ENCODE data around the gene ROGDI. TPM values are rescaled to one million over a fixed set of nuclear protein-coding genes. Genes with fewer than 3 reads are reported as not detected.

Gene ROGDI
- total and polyA plus RNA-seq, 9 of the 15 experiments (the other 6 are each of a cell fraction or from before 2014, with no cell fraction given): 0.97 to 37.3 (median 16.5) TPM

DNA sequence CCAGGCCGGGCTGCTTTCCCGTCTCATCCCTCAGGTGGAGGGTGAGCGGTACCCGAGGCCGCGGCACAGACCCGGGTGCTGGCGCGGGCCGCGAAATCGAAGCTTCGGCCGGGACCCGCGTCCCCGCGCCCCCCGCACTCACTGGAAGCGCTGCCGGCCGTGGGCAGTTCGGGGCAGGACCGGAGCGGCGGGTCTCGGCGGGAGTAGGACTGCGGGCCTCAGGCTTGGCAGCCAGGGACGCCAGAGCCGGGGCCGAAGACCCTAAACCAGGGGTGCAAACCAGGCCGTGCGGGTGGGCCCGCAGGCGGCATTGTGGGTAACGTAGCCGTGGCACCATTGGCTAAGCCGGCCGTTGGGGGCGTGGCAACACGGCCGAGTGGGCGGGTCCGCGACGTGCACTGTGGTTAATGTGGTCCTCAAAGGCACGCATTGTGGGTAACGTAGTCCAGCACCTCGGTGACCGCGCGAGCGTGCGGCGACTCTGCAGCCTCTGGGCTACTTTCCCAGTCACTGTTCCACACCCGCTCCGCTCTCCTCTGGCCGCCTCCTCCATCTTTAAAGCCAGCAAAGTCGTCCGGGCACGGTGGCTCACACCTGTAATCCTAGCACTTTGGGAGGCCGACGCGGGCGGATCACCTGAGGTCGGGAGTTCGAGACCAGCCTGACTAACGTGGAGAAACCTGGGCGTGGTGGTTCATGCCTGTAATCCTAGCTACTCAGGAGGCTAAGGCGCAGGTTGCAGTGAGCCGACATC lies 35.4 kb downstream of the ROGDI start, which contains the start of gene ZNF500 (continued):
- TF ChIP-seq, protein P1, sequence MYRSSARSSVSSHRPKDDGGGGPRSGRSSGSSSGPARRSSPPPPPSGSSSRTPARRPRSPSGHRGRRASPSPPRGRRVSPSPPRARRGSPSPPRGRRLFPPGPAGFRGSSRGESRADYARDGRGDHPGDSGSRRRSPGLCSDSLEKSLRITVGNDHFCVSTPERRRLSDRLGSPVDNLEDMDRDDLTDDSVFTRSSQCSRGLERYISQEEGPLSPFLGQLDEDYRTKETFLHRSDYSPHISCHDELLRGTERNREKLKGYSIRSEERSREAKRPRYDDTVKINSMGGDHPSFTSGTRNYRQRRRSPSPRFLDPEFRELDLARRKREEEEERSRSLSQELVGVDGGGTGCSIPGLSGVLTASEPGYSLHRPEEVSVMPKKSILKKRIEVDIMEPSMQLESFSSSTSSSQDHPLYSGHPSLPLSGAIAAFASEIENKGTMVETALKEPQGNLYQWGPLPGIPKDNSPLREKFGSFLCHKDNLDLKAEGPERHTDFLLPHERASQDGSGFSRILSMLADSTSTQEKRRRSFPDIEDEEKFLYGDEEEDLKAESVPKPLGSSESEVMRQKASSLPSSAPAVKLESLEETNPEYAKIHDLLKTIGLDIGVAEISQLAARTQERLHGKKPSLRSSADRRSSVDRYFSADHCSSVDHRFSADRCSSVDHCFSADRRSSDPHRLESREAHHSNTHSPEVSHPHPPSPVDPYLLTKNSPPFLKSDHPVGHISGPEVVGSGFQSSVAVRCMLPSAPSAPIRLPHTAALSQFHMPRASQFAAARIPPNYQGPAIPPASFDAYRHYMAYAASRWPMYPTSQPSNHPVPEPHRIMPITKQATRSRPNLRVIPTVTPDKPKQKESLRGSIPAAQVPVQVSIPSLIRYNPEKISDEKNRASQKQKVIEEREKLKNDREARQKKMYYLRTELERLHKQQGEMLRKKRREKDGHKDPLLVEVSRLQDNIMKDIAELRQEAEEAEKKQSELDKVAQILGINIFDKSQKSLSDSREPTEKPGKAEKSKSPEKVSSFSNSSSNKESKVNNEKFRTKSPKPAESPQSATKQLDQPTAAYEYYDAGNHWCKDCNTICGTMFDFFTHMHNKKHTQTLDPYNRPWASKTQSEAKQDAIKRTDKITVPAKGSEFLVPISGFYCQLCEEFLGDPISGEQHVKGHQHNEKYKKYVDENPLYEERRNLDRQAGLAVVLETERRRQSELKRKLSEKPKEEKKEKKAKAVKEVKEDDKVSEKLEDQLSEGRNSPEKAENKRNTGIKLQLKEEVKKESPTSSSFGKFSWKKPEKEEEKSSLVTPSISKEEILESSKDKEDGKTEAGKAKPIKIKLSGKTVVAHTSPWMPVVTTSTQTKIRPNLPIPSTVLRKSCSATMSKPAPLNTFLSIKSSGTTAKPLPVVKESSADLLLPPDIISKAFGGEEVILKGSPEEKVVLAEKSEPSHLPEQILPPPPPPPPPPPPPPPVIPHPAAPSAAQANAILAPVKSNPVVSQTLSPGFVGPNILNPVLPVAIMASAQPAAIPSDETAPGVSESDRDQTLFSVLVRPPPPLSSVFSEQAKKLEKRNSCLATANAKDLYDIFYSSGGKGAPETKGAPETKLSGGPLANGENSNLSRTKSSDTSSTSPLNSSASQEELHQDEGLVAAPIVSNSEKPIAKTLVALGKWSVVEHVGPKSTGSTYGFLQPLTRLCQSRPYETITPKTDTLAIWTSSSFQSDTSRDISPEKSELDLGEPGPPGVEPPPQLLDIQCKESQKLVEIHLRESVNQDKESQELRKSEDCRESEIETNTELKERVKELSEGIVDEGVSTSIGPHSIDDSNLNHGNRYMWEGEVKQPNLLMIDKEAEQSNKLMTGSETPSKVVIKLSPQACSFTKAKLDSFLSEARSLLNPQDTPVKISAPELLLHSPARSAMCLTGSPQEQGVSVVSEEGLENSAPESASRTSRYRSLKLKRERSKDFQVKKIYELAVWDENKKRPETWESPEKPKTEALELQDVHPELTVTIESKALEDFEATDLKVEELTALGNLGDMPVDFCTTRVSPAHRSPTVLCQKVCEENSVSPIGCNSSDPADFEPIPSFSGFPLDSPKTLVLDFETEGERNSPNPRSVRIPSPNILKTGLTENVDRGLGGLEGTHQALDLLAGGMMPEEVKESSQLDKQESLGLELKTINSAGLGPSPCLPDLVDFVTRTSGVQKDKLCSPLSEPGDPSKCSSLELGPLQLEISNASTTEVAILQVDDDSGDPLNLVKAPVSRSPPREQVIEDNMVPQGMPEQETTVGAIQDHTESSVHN (IDR thresholded peaks at IDR 0.05; ENCODE audit: borderline replicate concordance in 1 of 2, low read depth in 1 of 2): no peak
- TF ChIP-seq, protein P2, sequence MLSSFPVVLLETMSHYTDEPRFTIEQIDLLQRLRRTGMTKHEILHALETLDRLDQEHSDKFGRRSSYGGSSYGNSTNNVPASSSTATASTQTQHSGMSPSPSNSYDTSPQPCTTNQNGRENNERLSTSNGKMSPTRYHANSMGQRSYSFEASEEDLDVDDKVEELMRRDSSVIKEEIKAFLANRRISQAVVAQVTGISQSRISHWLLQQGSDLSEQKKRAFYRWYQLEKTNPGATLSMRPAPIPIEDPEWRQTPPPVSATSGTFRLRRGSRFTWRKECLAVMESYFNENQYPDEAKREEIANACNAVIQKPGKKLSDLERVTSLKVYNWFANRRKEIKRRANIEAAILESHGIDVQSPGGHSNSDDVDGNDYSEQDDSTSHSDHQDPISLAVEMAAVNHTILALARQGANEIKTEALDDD (IDR thresholded peaks at IDR 0.05): no peak
- TF ChIP-seq, protein P3, sequence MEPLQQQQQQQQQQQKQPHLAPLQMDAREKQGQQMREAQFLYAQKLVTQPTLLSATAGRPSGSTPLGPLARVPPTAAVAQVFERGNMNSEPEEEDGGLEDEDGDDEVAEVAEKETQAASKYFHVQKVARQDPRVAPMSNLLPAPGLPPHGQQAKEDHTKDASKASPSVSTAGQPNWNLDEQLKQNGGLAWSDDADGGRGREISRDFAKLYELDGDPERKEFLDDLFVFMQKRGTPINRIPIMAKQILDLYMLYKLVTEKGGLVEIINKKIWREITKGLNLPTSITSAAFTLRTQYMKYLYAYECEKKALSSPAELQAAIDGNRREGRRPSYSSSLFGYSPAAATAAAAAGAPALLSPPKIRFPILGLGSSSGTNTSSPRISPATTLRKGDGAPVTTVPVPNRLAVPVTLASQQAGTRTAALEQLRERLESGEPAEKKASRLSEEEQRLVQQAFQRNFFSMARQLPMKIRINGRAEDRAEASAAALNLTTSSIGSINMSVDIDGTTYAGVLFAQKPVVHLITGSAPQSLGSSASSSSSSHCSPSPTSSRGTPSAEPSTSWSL (CRISPR knock-in tag; IDR thresholded peaks at IDR 0.05; ENCODE audit: borderline replicate concordance): no peak
- TF ChIP-seq PRMT5 (CRISPR knock-in tag; IDR thresholded peaks at IDR 0.05) (no peak), SMARCB1 (IDR thresholded peaks at IDR 0.05; ENCODE audit: insufficient read length, low read depth) (no peak), PHB2 (IDR thresholded peaks at IDR 0.05; ENCODE audit: low read depth) (no peak), NFRKB (IDR thresholded peaks at IDR 0.05; ENCODE audit: low read depth) (peak; percentile 56; the same call in 1 of the 2 replicates), YY1 (IDR thresholded peaks at IDR 0.05; ENCODE audit: borderline replicate concordance in 1 of 3, control insufficient read depth in 1 of 3, extremely low read depth in 1 of 3, insufficient read depth in 3 of 3, insufficient read length in 1 of 3, insufficient replicate concordance in 2 of 3, low read depth in 1 of 3, low read length in 2 of 3) (peak in 2 of 3 experiments; percentile 29 to 77), SP2 (IDR thresholded peaks at IDR 0.05; ENCODE audit: extremely low read depth, low read depth, low read length, poor library complexity, severe bottlenecking) (peak; percentile 8)
- TF ChIP-seq, protein P4, sequence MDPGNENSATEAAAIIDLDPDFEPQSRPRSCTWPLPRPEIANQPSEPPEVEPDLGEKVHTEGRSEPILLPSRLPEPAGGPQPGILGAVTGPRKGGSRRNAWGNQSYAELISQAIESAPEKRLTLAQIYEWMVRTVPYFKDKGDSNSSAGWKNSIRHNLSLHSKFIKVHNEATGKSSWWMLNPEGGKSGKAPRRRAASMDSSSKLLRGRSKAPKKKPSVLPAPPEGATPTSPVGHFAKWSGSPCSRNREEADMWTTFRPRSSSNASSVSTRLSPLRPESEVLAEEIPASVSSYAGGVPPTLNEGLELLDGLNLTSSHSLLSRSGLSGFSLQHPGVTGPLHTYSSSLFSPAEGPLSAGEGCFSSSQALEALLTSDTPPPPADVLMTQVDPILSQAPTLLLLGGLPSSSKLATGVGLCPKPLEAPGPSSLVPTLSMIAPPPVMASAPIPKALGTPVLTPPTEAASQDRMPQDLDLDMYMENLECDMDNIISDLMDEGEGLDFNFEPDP (CRISPR knock-in tag; IDR thresholded peaks at IDR 0.05): no peak
- TF ChIP-seq, protein P5, sequence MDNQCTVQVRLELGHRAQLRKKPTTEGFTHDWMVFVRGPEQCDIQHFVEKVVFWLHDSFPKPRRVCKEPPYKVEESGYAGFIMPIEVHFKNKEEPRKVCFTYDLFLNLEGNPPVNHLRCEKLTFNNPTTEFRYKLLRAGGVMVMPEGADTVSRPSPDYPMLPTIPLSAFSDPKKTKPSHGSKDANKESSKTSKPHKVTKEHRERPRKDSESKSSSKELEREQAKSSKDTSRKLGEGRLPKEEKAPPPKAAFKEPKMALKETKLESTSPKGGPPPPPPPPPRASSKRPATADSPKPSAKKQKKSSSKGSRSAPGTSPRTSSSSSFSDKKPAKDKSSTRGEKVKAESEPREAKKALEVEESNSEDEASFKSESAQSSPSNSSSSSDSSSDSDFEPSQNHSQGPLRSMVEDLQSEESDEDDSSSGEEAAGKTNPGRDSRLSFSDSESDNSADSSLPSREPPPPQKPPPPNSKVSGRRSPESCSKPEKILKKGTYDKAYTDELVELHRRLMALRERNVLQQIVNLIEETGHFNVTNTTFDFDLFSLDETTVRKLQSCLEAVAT (IDR thresholded peaks at IDR 0.05): peak in 1 of 2 experiments; percentile 84; a peak in 1 of 4 replicates

Data from K562 (cell line).